GM13977 (cell line): Measurements from ENCODE around the gene PLAC9.
"Not testable (repeated sequence)": the region's sequence is repeated elsewhere in the genome, so short reads cannot be mapped to it uniquely, and the experiment has no call there.

Experiments used
- DNase-seq: peaks from one replicate; pipeline ENCODE4 v3.0.0; 2012; ENCODE audit warnings: low spot score
- in situ Hi-C: fragments of 300-500 bp; cut with MboI; formaldehyde crosslinking; loops from one replicate; pipeline ENCODE4 v1.12.0; 2022; ENCODE audit warnings: low sequenced_read_pairs, low pct_unique_long_range_greater_than_20kb, mixed read lengths, inconsistent platforms; ENCODE audit not compliant: unreplicated experiment
- TF ChIP-seq, protein P1 (sequence below): IDR thresholded peaks from 2 replicates; pipeline ENCODE4 v1.5.1; 2012; ENCODE audit warnings: mild to moderate bottlenecking, control low read depth; ENCODE audit not compliant: insufficient read depth; ENCODE audit errors: extremely low read depth, missing control alignments

The PLAC9 gene

DNA sequence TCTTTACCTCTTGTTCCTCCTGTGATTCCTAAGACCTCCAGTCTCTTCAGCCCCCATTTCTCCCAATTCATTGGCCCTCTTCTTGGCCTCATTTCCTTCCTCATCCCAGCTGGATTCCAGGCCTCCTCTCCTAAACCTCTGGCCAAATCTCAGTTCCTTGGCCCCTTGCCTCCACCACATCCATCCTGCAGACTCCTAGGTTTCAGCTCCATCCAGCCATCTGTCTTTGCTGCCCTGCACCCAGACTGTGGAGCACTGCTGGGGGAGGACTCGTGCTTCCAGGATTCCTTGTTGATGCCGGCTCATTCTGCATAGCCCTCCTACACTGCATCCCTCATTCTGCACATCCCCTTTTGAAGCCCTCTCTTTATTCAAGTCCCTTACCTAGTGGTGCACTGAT, 6.7 kb downstream of the PLAC9 start:
- in situ Hi-C loops, result no loop called here
- TF ChIP-seq, protein P1, sequence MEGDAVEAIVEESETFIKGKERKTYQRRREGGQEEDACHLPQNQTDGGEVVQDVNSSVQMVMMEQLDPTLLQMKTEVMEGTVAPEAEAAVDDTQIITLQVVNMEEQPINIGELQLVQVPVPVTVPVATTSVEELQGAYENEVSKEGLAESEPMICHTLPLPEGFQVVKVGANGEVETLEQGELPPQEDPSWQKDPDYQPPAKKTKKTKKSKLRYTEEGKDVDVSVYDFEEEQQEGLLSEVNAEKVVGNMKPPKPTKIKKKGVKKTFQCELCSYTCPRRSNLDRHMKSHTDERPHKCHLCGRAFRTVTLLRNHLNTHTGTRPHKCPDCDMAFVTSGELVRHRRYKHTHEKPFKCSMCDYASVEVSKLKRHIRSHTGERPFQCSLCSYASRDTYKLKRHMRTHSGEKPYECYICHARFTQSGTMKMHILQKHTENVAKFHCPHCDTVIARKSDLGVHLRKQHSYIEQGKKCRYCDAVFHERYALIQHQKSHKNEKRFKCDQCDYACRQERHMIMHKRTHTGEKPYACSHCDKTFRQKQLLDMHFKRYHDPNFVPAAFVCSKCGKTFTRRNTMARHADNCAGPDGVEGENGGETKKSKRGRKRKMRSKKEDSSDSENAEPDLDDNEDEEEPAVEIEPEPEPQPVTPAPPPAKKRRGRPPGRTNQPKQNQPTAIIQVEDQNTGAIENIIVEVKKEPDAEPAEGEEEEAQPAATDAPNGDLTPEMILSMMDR, result no peak

DNA sequence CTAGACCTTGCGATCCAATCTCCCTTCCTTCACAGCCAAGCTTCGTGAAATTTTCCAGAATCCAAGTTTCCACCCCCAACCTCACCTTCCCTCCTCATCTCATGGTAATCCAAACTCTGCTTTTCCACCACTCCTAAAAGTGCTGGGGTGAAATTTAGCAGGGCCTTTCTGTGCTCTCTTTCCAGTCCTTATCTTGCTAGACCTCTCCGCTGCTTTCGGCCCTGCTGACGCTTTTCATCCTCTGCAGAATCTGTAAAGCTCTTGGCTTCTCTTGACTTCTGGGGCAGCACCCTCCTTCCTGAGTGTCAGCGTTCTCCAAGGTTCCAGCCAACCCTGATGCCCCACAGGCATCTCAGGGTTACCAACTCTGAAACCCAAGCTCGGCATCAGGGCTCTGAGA, 7.7 kb downstream of the PLAC9 start:
- no peak for DNase-seq
- in situ Hi-C loops, result no loop called here
- TF ChIP-seq, protein P1, result no peak

More for the DNA sequence above, 6.7 kb downstream of the PLAC9 start:
- DNase-seq, result no peak

DNA sequence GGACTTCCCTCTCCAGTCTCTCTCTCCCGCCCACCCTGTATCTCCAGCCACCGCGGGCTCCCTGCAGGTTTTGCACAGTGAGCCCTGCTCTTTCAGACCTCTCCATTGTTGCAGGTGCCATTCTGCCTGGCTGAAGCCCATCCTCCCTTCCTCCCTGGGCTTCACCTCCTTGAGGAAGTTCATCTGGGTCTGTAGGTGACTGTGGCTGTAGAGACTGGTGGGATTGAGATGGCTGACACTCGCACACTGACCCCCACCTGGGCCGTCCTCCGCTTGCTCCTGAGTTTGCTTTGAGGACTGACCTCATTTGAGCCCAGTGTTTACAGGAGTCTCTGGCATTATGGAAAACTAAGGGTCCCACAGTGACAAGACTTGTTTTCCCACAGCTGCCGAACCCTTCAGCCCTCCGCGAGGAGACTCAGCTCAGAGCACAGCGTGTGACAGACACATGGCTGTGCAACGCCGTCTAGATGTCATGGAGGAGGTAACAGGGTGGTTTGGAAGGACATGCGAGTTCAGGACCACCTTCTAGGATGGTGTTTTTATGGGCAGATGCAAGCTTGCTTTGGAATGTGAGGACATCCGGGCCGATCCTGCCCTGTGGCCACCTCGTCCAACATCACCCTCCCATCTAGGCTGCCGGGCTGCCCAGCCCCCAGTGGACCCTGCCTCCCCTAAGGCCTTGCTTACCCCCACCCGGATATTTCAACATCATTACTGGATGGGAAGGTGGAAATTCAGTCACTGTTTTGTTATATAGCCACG, 9.3 kb downstream of the PLAC9 start:
- TF ChIP-seq, protein P1, result no peak
- in situ Hi-C loops, result no loop called here
- no peak for DNase-seq

DNA sequence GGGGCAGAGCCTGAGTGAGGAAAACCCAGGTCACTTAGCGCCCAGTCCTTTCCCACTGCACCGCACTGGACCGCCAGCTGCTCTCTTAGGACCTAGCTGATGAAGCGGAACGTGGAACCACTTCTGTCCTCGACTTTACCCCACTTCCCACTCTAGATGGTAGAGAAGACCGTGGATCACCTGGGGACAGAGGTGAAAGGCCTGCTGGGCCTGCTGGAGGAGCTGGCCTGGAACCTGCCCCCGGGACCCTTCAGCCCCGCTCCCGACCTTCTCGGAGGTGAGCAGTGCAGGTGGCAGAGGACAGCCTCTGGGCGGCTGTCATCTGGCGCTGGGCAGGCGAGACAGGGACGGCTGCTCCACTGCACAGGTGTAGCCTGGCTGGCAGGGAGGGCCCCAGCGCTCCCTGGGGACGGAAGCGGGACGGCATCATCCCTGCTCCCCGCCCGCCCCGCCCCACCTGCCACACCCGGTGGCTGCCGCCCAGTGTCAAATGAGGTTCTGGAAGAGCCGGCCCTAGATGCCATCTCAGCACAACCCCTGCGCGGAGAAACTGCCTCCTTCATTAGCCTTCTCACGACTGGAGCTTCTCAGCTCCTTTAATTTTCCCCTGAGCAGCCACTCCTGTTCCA, 11.7 kb downstream of the PLAC9 start:
- TF ChIP-seq, protein P1, result no peak
- DNase-seq, result no peak
- in situ Hi-C loops, result no loop called here

DNA sequence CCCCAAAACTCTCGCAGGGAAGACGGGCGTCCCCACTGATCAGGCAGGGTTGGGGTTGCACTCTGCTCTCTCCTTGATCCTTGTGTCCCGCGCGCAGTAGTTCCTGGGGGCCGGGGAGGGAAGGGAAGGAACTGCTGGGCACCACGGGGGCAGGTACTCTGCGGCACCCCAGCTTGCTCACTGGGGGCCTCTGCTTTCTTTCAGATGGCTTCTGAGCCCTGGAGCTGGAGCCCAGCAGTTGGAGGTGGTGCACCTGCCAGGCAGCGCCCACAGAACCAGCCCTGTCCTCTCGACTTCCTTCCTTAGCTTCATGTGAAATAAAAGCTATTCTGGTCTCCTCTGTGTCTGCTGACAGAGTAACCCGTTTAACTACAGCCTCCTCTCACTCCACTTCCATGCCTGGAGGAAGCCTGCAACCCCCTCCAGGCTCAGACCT, 12.2 kb downstream of the PLAC9 start:
- in situ Hi-C loops, result no loop called here
- DNase-seq, result no peak
- TF ChIP-seq, protein P1, result no peak

DNA sequence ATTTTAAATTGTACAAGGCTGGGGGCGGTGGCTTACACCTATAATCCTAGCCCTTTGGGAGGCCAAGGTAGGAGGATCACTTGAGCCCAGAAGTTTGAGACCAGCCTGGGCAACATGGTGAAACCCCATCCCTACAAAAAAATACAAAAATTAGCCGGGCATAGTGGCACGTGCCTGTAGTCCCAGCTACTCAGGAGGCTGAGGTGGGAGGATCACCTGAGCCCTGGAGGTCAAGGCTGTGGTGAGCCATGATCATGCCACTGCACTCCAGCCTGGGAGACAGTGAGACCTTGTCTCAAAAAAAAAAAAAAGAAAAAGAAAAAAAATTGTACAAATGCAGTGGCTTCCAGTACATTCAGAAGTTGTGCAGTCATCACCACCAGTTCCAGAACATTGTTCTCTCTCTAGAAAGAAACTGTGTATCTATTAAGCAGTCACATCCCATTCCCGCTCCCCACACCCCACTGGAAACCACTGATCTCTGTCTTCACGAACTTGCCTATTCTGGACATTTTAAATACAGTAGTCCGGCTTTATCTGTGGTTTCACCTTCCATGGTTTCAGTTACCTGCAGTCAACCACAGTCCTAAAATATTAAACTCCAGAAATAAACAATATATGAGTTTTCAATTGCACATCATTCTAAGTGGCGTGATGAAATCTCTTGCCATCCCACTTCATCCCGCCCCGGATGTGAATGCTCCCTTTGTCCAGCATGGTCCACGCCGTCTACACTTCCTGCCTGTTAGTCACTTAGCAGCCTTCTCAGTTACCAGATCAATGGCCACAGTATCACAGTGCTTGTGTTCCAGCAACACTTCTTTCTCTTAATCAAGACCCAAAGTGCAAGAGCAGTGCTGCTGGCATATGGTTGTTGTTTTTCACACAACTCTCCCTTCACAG, 13.1 kb downstream of the PLAC9 start:
- not testable (repeated sequence) for DNase-seq

More for the DNA sequence above, 13.1 kb downstream of the PLAC9 start:
- in situ Hi-C loops, result not testable (repeated sequence)
